ENCODE data around the gene NXNL2.

The NXNL2 gene

GRCh38 chr9:88531920-88532698 lies 2.9 kb upstream of the NXNL2 start:
- DNase-seq (ENCODE audit: low spot score) = no peak

- no peak for DNase-seq (ENCODE audit: low spot score)
Observed at GRCh38 chr9:88533951-88534455, 975 bp upstream of the NXNL2 start.

DNA sequence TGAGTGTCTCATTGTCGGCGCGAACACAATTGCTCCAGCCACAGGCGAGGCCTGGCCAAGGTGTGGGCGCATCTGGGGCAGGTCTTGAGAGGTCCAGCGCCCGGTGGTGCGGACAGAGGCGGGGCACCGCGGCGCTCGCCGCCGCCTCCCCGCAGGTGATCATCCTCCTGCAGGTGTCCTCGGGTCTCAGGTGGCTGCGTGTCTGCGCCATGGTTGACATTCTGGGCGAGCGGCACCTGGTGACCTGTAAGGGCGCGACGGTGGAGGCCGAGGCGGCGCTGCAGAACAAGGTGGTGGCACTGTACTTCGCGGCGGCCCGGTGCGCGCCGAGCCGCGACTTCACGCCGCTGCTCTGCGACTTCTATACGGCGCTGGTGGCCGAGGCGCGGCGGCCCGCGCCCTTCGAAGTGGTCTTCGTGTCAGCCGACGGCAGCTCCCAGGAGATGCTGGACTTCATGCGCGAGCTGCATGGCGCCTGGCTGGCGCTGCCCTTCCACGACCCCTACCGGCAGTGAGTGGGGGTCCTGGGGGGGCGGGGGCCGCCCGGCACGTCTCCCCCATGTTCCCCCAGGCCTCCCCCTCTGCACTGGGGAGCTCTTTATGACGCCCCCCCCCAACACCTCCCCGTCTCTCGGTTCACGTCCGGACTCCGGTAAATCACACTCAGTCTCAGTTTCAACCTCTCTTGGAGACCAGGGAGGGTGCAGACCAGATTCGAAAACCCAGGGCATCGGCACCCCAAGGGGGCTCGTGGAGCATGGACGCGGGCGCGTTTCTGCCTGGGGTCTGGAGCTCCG lies 446 bp downstream of the NXNL2 start:
- no peak for DNase-seq (ENCODE audit: low spot score)

GRCh38 chr9:88536023-88536324 lies 996 bp downstream of the NXNL2 start:
- no peak for DNase-seq (ENCODE audit: low spot score)

DNA sequence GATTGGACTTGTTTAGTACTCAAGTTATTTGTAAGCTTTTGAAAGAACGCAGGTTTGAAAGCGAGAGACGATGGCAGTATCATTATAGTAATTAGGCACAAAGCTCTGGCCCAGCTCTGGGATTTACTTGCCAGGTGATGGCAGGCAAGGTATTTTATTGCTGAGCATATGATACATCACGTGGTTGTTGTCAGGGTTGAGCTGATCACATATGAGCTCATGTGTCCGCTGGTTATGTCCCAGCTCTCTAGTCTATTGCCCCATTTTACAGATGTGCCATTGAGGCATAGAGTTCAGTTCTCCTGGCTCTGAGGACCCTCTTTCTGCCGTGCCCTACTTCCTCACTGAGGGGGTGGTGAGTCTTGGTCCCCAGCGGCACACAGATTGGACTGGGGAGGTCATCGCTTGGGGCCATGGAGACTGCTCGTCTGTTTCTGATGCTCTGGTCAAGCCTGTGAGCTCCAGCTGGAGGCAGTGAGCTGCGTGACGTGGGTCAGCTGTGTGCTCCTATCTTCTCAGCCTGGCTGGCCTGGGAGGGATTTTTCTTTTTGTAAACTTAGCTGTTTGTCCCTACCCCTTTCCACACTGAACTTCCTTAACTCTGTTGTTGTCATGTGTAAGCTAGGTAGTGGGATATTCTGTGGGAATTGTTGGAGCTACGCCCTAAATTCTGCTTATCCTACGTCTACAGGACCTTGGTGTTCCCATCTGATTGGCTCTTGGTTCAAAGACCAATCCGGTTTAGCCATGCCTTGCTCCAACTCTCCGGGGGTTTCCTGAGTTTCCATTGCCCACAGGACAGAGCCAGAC lies 2.2 kb downstream of the NXNL2 start:
- DNase-seq (ENCODE audit: low spot score) = no peak

DNA sequence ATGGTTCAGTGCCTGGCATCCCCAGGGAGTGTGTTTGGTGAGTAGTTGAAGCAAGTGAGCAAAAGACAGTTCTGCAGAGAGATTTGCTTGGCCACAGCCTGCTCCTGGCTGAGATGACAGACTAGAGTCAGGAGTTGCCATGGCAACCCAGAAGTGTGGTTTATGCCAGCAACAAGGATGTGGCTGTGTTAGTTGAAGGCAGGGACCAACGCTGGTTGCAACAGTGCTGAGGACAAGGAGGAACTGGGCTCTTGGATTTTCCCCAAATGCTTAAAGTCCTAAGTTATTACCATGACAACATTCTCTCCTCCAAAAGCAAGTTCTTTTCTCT lies 2.7 kb downstream of the NXNL2 start:
- no peak for DNase-seq (ENCODE audit: low spot score)

DNA sequence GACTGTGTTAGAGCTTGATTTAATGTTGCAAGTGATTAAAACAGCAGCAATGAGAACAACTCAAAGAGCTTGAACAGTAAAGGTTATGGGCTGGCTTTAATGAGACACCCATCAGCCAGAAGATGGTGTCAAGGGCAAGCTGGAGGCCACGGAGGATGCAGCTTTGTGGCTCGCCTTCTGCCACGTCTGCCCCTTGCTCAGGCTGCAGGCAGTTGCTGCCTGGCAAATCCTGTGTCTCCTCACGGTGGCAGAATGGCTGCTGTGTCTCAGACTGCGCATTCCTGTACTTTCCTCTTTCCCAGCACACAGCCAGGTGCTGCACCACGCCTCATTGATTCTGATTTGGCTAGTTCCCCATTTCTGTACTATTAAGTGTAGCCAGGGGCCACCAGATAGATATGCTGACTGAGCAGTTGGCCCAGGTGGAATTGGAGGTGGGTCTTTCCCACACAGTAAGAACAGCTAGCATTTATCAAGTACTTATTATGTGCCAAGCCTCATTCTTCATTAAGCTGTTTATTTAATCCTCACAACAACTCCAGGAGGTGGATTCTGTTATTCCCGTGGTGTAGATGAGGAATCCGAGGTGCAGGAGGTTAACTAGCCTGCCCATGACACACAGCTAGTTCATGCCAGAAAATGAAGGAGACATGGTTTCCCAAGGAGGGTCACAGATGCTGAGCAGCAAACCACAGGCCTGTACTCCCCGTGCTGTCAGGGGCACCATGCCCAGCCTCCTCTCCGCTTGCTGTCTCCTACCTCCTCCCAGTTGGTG lies 3.5 kb downstream of the NXNL2 start:
- no peak for DNase-seq (ENCODE audit: low spot score)

DNA sequence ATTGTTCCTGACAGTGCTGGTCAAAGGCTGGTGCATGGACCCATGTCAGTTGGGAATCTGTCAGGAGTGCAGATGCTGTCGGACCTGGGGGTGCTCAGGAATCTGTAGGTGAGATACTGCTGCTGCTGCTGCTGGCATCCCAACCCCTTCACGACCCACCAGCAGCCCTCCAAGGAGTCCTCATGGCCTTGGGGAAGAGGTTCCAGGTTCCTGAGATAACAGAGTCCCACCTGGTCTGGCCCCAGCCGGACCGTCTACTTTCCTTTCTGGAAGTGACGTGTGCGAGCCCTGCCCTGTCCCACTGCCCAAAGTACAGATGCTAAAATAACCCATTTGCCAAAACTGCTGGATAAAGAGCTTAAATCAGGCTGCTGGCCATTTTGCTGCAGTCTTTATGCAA lies 4.3 kb downstream of the NXNL2 start:
- DNase-seq (ENCODE audit: low spot score) = no peak

- DNase-seq (ENCODE audit: low spot score) = no peak
Observed at GRCh38 chr9:88540251-88540763, 5.3 kb downstream of the NXNL2 start.

DNA sequence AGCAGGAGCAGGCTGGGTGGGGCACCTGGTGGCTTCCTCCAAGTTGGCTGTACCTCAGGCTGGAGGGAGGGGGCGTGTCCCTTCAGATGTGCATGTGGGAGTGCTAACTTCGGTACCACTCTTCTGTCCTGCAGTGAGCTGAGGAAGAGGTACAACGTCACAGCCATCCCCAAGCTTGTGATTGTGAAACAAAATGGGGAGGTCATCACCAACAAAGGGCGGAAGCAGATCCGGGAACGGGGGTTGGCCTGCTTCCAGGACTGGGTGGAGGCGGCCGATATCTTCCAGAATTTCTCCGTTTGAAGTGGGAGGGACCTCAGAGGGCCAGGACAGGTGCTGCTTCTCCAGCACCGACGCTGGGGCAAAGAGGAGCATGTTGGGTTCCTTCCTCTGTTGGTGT lies 9.3 kb downstream of the NXNL2 start:
- no peak for DNase-seq (ENCODE audit: low spot score)

DNA sequence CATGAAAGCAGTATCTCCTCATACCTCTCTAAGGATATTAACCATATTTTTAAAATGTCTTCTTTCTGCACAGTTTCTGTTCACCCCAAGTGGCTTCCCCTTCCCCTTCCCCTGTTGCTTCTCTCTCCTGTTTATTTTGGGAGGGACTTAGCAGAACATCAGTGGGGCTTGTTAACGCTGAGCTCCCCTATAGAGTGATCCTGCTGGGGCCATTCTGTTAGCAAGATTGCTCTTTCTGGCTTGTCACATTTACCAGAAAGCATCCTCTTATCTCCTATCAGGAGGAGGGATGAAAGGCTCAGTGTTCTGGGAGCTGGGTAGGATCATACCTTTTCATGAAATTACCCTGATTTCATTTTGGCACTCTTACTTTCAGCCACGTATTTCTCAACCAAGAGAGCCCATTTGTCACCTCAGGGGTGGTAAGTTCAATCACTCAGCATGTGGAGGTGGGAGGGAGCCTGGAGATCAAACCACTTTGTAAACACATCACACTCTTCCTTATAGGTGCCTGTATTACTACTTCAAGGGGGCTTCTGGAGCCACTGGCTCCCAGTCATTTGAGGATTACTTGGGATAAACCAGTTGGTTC lies 16.7 kb downstream of the NXNL2 start:
- no peak for DNase-seq (ENCODE audit: low spot score)

- DNase-seq (ENCODE audit: low spot score) = no peak
Observed at GRCh38 chr9:88553350-88553749, 18.4 kb downstream of the NXNL2 start.

GRCh38 chr9:88555268-88555980 lies 20.4 kb downstream of the NXNL2 start:
- no peak for DNase-seq (ENCODE audit: low spot score)

DNA sequence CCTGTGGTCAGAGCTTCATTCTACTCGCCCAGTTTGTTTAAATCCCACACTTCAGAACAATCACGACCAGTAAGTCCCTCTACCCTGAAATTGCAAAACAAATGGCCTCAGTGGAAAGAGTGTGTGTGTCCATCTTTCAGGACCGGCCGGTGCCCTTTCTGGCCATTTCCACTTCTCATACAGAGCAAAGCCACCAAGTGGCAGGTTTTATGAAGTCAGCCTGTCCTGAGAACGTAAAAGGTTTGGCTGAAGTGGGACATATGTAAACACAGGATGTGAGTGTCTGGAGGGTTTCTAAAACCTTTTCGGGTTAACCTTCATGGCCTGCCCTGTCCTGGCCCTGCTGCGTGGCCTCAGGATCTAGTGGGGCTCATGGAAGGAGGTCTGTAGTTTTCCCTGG lies 24.7 kb downstream of the NXNL2 start:
- no peak for DNase-seq (ENCODE audit: low spot score)

GRCh38 chr9:88567870-88568269 lies 32.9 kb downstream of the NXNL2 start:
- no peak for DNase-seq (ENCODE audit: low spot score)

DNA sequence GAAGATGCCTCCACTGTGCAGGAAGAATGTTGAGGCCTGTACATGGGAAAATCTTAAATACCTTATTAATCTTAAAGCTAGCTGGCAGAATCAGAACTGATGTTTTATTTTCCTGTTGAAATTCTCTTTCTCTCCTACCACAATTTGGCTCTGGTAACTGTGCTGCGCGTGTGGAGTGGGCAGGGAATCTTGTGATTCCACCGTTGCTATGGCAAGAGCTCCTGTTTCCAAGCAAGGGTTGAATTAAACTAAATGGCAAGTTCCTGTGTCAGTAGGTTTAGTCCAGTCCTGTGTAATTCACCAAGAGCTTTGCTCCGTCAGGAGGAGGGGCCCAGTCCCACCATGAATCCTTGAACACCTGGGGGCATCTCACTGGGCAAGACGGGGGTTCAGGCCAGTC lies 36.4 kb downstream of the NXNL2 start:
- DNase-seq (ENCODE audit: low spot score) = no peak

GRCh38 chr9:88572684-88573083 lies 37.7 kb downstream of the NXNL2 start:
- DNase-seq (ENCODE audit: low spot score) = no peak

GRCh38 chr9:88574953-88575352 lies 40.0 kb downstream of the NXNL2 start:
- DNase-seq (ENCODE audit: low spot score) = no peak

- DNase-seq (ENCODE audit: low spot score) = no peak
Observed at GRCh38 chr9:88577256-88578120, 42.5 kb downstream of the NXNL2 start.

Data from COLO829 (cell line).